DMS 273 (cell line): ENCODE results near the gene LHPP.

Source experiments
- DNase-seq: peaks from one replicate; lab custom pipeline; 2025; ENCODE audit not compliant: unreplicated experiment; lab: John Stamatoyannopoulos, UW

The LHPP gene

GRCh38 chr10:124551097-124551496 lies 89.5 kb downstream of the LHPP start:
- DNase-seq: no peak

- no peak for DNase-seq
Observed at GRCh38 chr10:124551755-124552154, 90.1 kb downstream of the LHPP start.

GRCh38 chr10:124552691-124553276 lies 91.2 kb downstream of the LHPP start:
- DNase-seq: no peak

- DNase-seq: no peak
Observed at GRCh38 chr10:124554085-124554858, 92.6 kb downstream of the LHPP start.

GRCh38 chr10:124557167-124557566 lies 95.5 kb downstream of the LHPP start:
- DNase-seq: no peak

GRCh38 chr10:124557648-124558338 lies 96.2 kb downstream of the LHPP start:
- DNase-seq: no peak

- no peak for DNase-seq
Observed at GRCh38 chr10:124558339-124559321, 97.0 kb downstream of the LHPP start.

- DNase-seq: no peak
Observed at GRCh38 chr10:124559372-124560132, 97.9 kb downstream of the LHPP start.

GRCh38 chr10:124560377-124561105 lies 98.9 kb downstream of the LHPP start:
- no peak for DNase-seq

- DNase-seq: no peak
Observed at GRCh38 chr10:124561206-124561605, 99.6 kb downstream of the LHPP start.

GRCh38 chr10:124562425-124563060 lies 100.9 kb downstream of the LHPP start:
- DNase-seq: no peak

GRCh38 chr10:124563320-124564040 lies 101.9 kb downstream of the LHPP start:
- no peak for DNase-seq

- DNase-seq: no peak
Observed at GRCh38 chr10:124564881-124565280, 103.3 kb downstream of the LHPP start.

- DNase-seq: peak; percentile 50
Observed at GRCh38 chr10:124565565-124566221, 104.1 kb downstream of the LHPP start.

- no peak for DNase-seq
Observed at GRCh38 chr10:124566222-124566888, 104.7 kb downstream of the LHPP start.

GRCh38 chr10:124566981-124567835 lies 105.6 kb downstream of the LHPP start:
- no peak for DNase-seq
